Activated CD4-positive, alpha-beta T cell treated with anti-CD3 and anti-CD28 coated beads, Interleukin-2, amount 50 U/mL, for 4 hours (primary cell): ENCODE measurements around the gene SMTNL2.
"Not testable (repeated sequence)": the region's sequence is repeated elsewhere in the genome, so short reads cannot be mapped to it uniquely, and the experiment has no call there.

Experiments
- DNase-seq, 2 experiments: peaks; one replicate each; pipeline ENCODE4 v3.0.0-alpha.2; 2020

Gene SMTNL2

DNA sequence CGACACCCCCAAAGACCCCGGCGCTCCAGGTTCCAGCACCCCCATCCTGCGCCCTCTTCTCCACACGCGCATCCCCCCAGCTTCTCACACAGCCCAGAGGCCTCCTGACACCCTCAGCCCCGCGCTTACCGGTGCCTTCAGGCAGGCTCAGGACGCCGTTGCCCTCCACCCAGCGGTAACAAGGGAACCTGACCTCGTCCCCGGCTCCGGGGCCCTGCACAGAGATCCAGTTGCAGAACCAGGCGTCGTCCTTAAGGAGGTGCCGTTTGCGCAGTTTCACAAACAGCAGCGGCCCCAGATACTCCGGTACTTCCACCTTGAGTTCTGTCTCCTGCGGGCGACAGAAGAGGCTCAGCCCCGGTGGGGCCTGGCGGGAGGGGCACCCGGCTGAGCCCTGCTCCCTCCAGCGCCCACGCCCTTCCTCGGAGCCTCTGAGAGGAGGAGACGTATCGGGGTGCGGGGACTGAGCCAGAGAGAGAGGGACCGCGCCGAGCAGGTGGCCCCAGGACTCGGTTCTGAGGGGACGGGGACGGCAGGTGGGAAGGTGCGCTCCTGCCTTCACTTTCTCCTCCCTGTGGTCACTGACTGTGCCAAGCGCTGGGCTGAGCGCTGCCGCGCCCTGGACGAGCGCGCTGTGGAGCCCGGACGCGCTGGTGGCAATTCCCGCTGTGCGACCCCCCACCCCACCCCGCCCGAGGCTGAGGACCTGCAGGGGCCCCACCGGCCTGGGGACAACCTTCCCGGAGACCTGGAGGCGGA is 55.2 kb downstream of the SMTNL2 start:
- not testable (repeated sequence) for DNase-seq

DNA sequence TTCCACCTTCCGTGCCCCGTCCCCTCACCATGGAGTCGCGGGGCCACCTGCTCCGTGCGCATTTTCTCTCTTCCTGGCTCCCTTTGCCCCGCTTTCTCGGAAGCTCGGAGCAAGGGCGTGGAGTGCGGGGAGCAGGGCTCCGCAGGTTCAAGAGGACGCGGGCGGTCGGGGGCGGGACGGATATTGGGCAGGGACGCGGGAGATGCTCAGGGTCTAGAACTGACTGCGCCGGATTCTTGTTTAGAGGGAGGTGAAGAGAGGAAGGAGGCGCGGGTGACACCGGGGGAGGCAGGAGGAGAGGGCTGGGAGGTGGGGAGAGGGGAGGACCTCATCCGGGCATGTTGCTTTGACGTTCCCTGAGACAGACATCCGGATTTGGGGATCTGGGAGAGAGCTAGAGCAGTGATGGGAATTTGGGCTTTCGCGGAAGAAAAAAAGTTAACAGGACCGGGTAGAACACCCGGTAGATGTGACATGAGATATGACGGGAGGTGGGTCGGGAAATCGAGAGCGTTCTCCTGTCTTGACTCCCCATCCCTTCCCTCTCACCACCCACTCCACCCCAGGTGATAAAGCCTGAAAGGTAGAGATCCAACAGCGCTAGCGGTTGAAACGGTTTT is 56.4 kb downstream of the SMTNL2 start:
- DNase-seq = not testable (repeated sequence)

DNA sequence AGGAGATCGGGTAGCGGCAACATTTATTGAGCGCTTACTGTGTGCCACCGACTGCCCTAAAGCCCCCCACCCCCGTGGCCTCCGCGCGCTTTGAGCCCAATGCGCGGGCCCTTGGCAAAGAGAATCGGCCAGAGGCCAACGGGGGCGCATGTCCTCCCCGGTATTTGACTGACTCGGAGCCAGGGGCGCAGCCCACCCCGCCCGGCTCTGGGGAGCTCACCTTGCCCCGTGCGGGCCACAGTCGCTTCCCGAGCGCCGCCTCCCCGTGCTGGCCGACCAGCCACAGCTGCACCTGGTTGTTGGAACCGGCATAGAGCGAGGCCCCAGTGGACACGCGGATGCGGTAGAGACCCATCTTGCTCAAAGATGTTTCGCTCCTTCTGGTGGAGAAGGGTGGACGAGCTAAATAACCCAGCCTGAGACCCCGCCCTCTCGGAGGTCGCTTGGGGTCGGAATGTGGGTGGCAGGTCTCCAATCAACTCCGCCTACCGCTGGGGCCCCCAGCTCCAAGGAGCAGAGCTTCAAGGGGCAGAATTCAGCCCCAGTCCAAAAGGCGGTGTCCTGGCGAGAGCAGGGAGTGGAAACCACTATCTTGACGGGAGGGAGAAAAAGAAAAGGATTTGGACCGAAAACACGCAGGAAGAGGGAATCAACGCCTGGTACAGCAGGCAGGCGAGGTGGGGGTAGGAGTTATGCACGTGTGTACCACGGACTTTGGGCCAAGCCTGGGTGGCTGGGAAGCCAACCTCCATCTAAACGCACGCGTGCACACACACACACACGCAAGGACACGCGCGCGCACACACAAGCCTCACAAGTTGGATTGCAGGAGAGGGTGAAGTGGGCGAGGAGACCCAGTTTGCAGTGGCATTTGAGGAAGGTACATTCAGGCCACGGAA is 57.2 kb downstream of the SMTNL2 start, which contains the start of gene ALOX15:
Gene ALOX15, minus strand, starts transcription at position 382 of the 899 bp plus-strand sequence. Its CDS starts 27 bp downstream, at position 355.
- DNase-seq = no peak

DNA sequence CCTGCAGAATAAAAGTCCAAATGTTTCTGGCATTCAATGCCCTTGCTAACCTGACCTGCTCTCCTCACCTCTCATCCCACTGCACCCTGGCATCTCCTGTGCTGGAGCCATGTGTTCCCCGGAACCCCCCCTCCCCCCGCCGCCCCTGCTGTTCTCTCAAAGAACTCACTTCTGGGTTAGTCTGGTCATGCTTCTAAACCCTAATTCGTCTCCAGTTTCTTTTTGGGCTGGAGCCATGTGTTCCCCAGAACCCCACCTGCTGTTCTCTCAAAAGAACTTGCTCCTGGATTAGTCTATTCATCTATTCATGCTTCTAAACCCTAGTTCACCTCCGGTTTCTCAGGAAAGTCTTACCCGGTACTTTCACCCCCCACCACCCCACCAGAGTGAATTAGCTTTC is 58.0 kb downstream of the SMTNL2 start:
- no peak for DNase-seq

DNA sequence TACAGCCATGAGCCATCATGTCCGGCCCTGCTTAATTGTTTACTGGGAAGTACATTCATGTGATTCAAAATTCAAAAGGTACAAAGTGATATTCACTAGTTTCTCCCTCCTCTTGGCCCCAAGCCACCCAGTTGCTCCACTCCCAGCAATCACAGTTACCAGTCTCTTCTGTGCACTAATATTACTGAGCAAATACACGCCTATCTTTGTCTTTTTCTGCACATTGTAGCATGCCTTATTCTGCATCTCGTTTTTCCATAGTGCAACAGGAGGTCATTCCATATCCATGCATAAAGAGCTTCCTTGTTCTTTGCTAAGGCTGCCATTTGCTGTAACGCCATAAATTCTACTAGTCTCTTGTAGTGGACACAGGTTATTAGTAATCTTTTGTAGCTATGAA is 59.3 kb downstream of the SMTNL2 start:
- no peak for DNase-seq

DNA sequence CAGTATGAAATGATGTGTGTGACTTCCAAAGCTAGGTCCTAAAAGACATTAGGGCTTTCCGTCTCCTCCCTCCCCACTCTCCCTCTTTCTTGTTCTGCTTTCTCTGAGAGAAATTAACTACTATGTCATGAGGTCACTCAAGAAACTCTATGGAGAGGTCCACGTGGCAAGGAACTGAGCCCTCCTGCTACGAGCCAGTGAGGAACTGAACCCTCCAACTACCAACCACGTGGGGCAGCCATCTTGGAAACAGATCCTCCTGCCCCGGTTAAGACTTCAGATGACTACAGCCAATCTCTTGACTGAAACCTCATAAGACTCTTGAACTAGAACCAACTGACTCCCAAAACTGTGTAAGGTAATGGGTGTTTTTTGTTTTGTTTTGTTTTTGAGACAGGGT is 61.3 kb downstream of the SMTNL2 start:
- DNase-seq = no peak

DNA sequence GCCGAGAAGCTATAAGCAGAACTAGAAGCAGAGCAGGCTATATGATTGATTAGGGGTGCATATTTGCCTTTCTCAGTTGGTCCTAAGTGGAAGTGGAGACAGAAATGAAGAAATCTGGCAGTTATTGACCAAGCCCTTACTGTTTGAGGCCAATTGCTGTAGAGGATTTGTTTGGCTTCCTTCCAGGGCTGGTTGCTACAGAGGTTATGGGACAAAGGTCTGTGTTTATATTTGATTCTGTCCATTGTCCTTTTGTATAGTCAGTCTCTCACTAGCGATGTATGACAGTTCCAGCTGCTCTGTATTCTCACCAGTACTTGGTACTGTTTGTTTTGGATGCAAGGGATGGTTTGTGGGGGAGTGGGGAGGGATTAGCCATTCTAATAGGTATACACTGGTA is 64.4 kb downstream of the SMTNL2 start:
- DNase-seq = no peak

DNA sequence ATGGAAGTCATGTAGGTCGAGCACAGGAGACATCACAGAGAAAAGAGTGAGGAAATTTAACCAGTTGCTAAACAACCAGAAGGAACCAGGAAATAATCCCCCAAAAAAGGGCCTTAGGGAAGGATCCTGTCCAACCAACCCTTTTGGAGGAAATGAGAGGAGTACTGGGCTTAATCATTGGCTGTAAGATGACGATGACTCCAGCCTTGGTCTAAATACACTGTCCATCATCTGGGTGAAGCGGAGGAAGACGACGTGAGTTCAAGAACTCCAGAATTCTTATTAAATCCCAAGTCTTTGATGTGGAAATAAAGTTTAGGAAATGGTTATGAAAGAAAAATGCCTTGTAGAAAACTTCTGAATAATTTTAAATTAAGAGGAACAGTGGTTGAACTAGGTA is 68.7 kb downstream of the SMTNL2 start:
- DNase-seq = no peak

DNA sequence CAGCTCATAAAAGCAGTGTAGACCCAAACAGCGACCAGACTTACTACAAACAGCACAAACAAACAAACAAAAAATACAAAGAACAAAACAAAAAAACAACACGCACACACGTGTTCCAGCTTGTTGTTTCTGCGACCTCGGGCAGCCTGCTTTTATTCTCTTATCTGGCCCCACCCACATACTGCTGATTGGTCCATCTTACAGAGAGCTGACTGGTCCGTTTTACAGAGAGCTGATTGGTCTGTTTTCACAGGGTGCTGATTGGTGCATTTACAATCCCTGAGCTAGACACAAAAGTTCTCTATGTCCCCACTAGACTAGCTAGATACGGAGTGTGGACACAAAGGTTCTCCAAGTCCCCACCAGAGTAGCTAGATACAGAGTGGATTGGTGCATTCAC is 71.6 kb downstream of the SMTNL2 start:
- DNase-seq = not testable (repeated sequence)

DNA sequence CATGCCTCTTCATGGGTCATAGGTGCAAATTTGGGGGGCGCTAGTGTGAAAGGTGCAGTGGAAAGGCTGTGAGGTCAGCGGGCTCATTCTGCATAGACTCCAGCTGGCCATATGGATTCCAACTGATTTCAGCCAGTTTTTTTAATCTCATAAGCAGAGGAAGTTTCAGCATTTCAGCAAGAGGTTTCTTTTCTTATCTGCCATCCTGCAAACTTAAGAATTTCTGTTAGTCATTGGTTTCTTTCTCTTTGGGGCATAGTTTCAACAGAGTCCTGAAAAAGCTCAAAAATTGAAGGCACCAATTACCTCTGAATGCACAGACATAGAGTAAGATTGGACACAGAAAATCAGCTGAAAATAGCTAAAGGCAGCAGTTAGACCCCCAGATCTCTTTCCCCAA is 73.3 kb downstream of the SMTNL2 start:
- no peak for DNase-seq
